AG08396 (cell line): ENCODE results near the gene EAF2.
"Not testable (repeated sequence)": the region's sequence is repeated elsewhere in the genome, so short reads cannot be mapped to it uniquely, and the experiment has no call there.

ENCODE experiments used
- DNase-seq: peaks from one replicate; pipeline ENCODE4 v3.0.0; 2012; ENCODE audit warnings: low spot score, mixed read lengths

EAF2 gene

GRCh38 chr3:121863247-121863646 lies 28.2 kb downstream of the EAF2 start:
- DNase-seq = not testable (repeated sequence)

DNA sequence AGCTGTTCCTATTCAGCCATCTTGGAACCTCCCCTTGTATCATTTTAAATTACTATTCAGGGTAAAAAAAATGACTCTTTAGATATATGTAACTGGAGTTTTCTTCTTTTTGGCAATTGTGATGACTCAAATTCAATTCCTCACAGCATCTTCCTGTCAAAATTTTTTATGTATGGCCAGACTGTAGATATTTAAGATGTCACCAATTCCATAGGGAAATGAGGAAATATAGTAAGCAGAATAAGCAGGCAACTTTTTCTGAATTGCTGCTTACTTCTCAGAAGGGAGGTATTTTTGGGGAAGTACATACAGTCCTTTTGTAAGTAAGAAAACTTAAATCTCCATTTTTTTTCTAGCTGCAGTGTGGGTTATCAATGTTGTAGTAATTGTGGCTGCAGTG lies 28.8 kb downstream of the EAF2 start:
- DNase-seq = no peak

GRCh38 chr3:121869736-121870135 lies 34.7 kb downstream of the EAF2 start:
- DNase-seq = no peak

GRCh38 chr3:121870717-121871116 lies 35.7 kb downstream of the EAF2 start:
- no peak for DNase-seq

- DNase-seq = no peak
These were observed 36.4 kb downstream of the EAF2 start for GRCh38 chr3:121871430-121871829.

DNA sequence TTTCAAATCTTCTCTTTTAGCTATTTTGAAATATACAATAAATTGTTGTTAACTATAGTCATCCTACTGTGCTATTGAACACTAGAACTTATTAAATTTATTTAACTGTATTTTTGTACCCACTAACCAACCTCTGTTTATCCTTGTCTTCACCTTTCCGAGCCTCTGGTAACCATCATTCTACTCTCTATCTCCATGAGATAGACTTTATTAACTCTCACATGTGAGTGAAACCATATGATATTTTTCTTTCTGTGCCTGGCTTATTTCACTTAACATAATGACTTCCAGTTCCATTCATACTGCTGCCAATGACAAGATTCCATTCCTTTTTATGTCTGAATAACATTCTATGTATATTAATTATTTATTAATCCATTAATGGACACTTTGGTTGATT lies 43.4 kb downstream of the EAF2 start:
- DNase-seq = no peak

DNA sequence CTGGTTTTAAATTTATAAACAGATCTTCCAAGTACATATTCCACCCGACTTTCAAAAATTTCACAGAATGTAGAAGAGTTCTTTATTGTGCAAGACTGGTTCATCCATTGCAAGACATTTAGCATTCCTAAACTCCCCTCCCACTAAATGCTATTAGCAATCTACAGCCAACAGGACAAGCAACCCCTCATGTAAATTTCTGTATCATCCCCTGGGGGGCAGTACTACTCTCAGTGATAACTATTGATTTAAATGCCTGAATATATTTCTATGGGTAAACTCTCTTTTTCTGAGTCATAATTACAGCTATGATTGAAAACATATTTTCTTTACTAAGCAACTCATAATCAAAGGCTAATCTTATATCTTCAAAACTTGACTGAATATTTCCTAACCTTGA lies 48.5 kb downstream of the EAF2 start:
- DNase-seq = peak; percentile 11

GRCh38 chr3:121885386-121885785 lies 50.4 kb downstream of the EAF2 start:
- DNase-seq = no peak

- DNase-seq = no peak
These were observed 59.4 kb downstream of the EAF2 start, which contains the start of gene SLC15A2 for GRCh38 chr3:121894301-121894990. TSS of gene SLC15A2 (plus strand) at chr3:121894401. CDS start at chr3:121894477, 76 bp downstream.

DNA sequence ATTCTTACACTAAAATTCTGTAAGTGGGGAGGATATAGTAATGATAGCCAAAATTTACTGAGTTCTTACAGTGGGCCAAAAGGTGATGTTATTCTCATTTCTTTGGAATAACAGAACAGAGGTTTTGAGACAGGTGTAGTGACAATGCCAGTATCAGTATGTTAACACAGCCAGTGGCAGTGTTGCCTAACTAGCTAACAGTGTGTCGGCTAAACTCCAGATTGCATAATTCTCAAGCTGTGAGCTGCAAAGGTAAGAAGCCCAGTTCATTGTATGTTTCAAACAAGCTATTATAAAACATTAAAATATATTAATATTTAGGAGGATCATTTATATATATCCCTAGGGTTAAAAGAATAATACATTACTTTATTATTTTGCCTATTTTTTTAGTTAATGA lies 60.1 kb downstream of the EAF2 start:
- DNase-seq = no peak

GRCh38 chr3:121895736-121896135 lies 60.7 kb downstream of the EAF2 start:
- DNase-seq = no peak

- DNase-seq = no peak
These were observed 61.8 kb downstream of the EAF2 start for GRCh38 chr3:121896823-121897222.

DNA sequence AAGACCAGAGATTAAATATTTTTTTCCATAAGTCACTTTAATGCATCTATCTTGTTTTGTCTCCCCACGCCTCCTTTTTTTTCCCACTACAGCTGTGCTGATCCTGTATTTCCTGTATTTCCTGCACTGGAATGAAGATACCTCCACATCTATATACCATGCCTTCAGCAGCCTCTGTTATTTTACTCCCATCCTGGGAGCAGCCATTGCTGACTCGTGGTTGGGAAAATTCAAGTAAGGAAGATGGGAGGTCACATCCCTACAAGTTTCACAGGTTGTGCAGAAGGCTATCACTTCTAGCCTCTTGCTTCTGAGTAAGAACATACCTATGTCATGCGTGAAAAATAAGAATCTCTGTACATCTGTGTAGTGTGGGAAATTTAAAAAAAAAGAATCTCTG lies 62.3 kb downstream of the EAF2 start:
- no peak for DNase-seq

DNA sequence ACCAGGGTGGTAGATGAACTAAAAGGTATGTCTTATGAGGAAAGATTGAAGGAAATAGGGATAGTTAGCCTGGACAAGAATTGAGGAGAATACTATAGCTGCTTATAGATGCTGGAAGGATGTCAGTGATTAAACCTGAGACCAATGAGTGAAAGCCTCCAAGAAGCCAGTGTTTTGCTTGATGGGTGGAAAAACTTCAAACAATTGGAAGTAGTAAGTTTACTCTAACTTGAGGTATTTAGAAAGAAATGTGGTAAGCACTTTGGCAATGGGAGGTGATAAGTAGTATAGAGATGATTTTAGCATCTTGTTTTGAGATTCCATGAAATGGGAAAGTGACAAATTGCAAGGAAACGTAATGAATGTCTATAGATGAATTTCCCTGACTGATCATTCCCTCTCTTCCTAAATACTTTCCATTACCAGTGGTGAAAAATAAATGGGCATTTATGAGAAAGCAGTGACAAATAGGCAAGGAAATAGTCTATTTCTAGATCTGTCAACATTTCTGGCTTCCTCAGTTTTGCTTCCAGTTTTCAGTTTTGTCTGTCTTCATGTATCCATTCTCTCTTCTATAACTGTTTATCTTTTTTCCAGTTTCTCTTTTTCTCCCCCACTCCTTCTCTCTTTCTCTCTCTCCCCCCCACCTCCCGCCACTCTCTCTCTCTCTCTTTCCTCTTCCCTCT lies 78.4 kb downstream of the EAF2 start:
- DNase-seq = no peak

GRCh38 chr3:121914081-121914998 lies 79.3 kb downstream of the EAF2 start:
- no peak for DNase-seq

DNA sequence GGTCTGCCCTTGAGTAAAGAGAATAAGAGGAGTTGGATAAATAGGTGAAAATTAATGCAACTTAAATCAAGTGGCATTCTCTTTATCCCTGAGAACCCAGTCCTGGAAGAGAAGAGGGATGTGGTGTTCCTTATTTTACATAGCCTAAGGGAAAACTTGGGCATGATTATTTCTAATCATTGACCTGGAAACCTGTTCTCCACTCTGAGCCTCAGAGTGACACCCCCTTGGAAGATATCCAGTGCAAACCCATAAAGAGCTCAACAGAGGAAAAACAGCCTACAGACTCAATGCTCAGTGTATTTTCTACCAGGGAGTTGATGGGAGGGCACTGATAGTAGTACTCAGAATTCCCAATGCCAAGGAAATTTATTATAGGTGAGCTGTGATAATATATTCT lies 81.2 kb downstream of the EAF2 start:
- no peak for DNase-seq

GRCh38 chr3:121918779-121919483 lies 83.9 kb downstream of the EAF2 start:
- DNase-seq = peak; percentile 64

- no peak for DNase-seq
These were observed 89.7 kb downstream of the EAF2 start for GRCh38 chr3:121924734-121925133.

- no peak for DNase-seq
These were observed 91.4 kb downstream of the EAF2 start for GRCh38 chr3:121926380-121926779.
